H1 (cell line): ENCODE data around the gene FBXO21. TPM values are rescaled to one million over a fixed set of nuclear protein-coding genes. Genes with fewer than 3 reads are reported as not detected.

ENCODE experiments used
- CTCF ChIA-PET: fragments of 300-600 bp; sonication (Branson Sonifier 250); formaldehyde crosslinking; loops from one replicate; lab custom pipeline; 2021; ENCODE audit not compliant: partially characterized antibody; lab: Charles Lee
- POLR2A ChIA-PET: fragments of 300-600 bp; sonication (Branson Sonifier 250); formaldehyde crosslinking; loops from one replicate; lab custom pipeline; 2021; ENCODE audit warnings: inconsistent platforms; ENCODE audit not compliant: partially characterized antibody; lab: Charles Lee
- DNase-seq, 2 experiments: peaks; one replicate each; pipeline versions ENCODE4 v3.0.0 to v3.0.0-alpha.2; 2010 to 2022; ENCODE audit warnings: low spot score in 2 of 2, low read depth in 1 of 2, mixed read lengths in 1 of 2
- FAIRE-seq: peaks from 2 replicates; lab custom pipeline; 2011; peaks lifted over from hg19 to GRCh38; lab: Jason Lieb, UNC
- H2AFZ ChIP-seq: 2 replicates; pipeline ENCODE4 v1.8.1; 2012; ENCODE audit warnings: low read length, inconsistent platforms
- H2AK5ac ChIP-seq: 2 replicates; pipeline ENCODE4 v1.6.1; 2013; ENCODE audit warnings: low read depth, low read length
- H2BK120ac ChIP-seq: replicated peaks from 2 replicates; pipeline ENCODE3; 2013; ENCODE audit warnings: low read depth, low read length, inconsistent platforms
- H2BK12ac ChIP-seq: 2 replicates; pipeline ENCODE4 v1.6.1; 2013; ENCODE audit warnings: low read depth, low read length
- H2BK15ac ChIP-seq: 2 replicates; pipeline ENCODE4 v1.6.1; 2013; ENCODE audit warnings: low read length
- H2BK20ac ChIP-seq: 2 replicates; pipeline ENCODE4 v1.6.1; 2013; ENCODE audit warnings: low read length
- H2BK5ac ChIP-seq: 2 replicates; pipeline ENCODE4 v1.6.1; 2013; ENCODE audit warnings: low read depth, low read length
- H3K14ac ChIP-seq: 2 replicates; pipeline ENCODE4 v1.6.1; 2013; ENCODE audit warnings: inconsistent platforms; ENCODE audit not compliant: insufficient read length
- H3K18ac ChIP-seq: 2 replicates; pipeline ENCODE4 v1.6.1; 2013; ENCODE audit warnings: low read length; ENCODE audit errors: extremely low read depth
- H3K23ac ChIP-seq: 2 replicates; pipeline ENCODE4 v1.6.1; 2013; ENCODE audit warnings: inconsistent platforms; ENCODE audit not compliant: insufficient read length
- H3K23me2 ChIP-seq: 2 replicates; pipeline ENCODE4 v1.6.1; 2013; ENCODE audit warnings: low read depth, low read length
- H3K27ac ChIP-seq: 2 replicates; pipeline ENCODE4 v1.6.1; 2011; ENCODE audit warnings: low read depth, low read length, inconsistent platforms
- H3K27me3 ChIP-seq, 4 experiments: replicated peaks in 1 of 4; 1 replicate in 1 of 4; 2 replicates in 3 of 4; pipeline versions ENCODE4 v1.6.1 to v1.8.1; 2011 to 2013; ENCODE audit warnings: low read length in 3 of 4, mild to moderate bottlenecking in 3 of 4, inconsistent platforms in 2 of 4, mixed read lengths in 2 of 4, moderate library complexity in 1 of 4; ENCODE audit not compliant: control insufficient read depth in 3 of 4, insufficient read depth in 3 of 4; ENCODE audit errors: extremely low read depth in 1 of 4
- H3K36me3 ChIP-seq, 4 experiments: 2 replicates each; pipeline versions ENCODE4 v1.6.1 to v1.8.1; 2011 to 2013; ENCODE audit warnings: mild to moderate bottlenecking in 4 of 4, low read length in 3 of 4, moderate library complexity in 2 of 4, control low read depth in 1 of 4, inconsistent platforms in 1 of 4; ENCODE audit not compliant: insufficient read depth in 4 of 4, control insufficient read depth in 2 of 4
- H3K4ac ChIP-seq: replicated peaks from 2 replicates; pipeline ENCODE3; 2013; ENCODE audit warnings: low read length, low read depth, mixed read lengths, inconsistent platforms; ENCODE audit not compliant: insufficient read length
- H3K4me1 ChIP-seq, 4 experiments: replicated peaks in 1 of 4; 1 replicate in 1 of 4; 2 replicates in 3 of 4; pipeline versions ENCODE4 v1.6.1 to v1.8.1; 2011 to 2013; ENCODE audit warnings: low read length in 3 of 4, inconsistent platforms in 2 of 4, mixed read lengths in 1 of 4; ENCODE audit not compliant: insufficient read depth in 4 of 4, control insufficient read depth in 3 of 4
- H3K4me2 ChIP-seq, 2 experiments: 2 replicates each; pipeline versions ENCODE4 v1.6.1 to v1.8.1; 2011 to 2013; ENCODE audit warnings: low read depth in 2 of 2, low read length in 2 of 2, control low read depth in 1 of 2, inconsistent platforms in 1 of 2, mild to moderate bottlenecking in 1 of 2; ENCODE audit not compliant: insufficient read depth in 1 of 2
- H3K4me3 ChIP-seq, 4 experiments: fragments of 200-600, 300-600 bp in 1 of 4; sonication (generic), shearing (Covaris generic), sonication (Bioruptor Twin) in 1 of 4; 2 replicates each; pipeline versions ENCODE4 v1.5.1 to v1.8.1; 2011 to 2016; ENCODE audit warnings: low read length in 4 of 4, low read depth in 3 of 4, control low read depth in 2 of 4, inconsistent platforms in 2 of 4, mild to moderate bottlenecking in 2 of 4, mixed read lengths in 1 of 4, moderate library complexity in 1 of 4; ENCODE audit not compliant: insufficient read depth in 2 of 4; ENCODE audit errors: extremely low read depth in 1 of 4
- H3K56ac ChIP-seq: replicated peaks from 2 replicates; pipeline ENCODE3; 2013; ENCODE audit warnings: low read depth, mild to moderate bottlenecking, mixed read lengths, low read length, inconsistent platforms; ENCODE audit not compliant: insufficient read length
- H3K79me1 ChIP-seq: 2 replicates; pipeline ENCODE4 v1.6.1; 2013; ENCODE audit warnings: low read depth, low read length, control low read depth
- H3K79me2 ChIP-seq, 2 experiments: 2 replicates each; pipeline versions ENCODE4 v1.6.1 to v1.8.1; 2012 to 2013; ENCODE audit warnings: low read length in 2 of 2, mild to moderate bottlenecking in 2 of 2, inconsistent platforms in 1 of 2; ENCODE audit not compliant: insufficient read depth in 2 of 2, control insufficient read depth in 1 of 2
- H3K9ac ChIP-seq, 4 experiments: replicated peaks in 1 of 4; 1 replicate in 1 of 4; 2 replicates in 3 of 4; pipeline versions ENCODE4 v1.6.1 to v1.8.1; 2011 to 2013; ENCODE audit warnings: low read depth in 3 of 4, low read length in 3 of 4, control low read depth in 2 of 4, mild to moderate bottlenecking in 2 of 4, moderate library complexity in 2 of 4, inconsistent platforms in 1 of 4; ENCODE audit errors: extremely low read depth in 1 of 4
- H3K9me3 ChIP-seq, 2 experiments: 2 replicates each; pipeline versions ENCODE4 v1.6.1 to v1.8.1; 2012 to 2013; ENCODE audit warnings: mild to moderate bottlenecking in 2 of 2, moderate library complexity in 2 of 2, control low read depth in 1 of 2, inconsistent platforms in 1 of 2, low read depth in 1 of 2, low read length in 1 of 2, mixed read lengths in 1 of 2; ENCODE audit not compliant: insufficient read depth in 2 of 2
- H4K20me1 ChIP-seq, 2 experiments: replicated peaks in 1 of 2; 2 replicates each; pipeline versions ENCODE3 to v1.8.1; 2011 to 2013; ENCODE audit warnings: inconsistent platforms in 2 of 2, low read length in 2 of 2, mild to moderate bottlenecking in 1 of 2; ENCODE audit not compliant: insufficient read depth in 2 of 2, control insufficient read depth in 1 of 2
- H4K5ac ChIP-seq: 2 replicates; pipeline ENCODE4 v1.6.1; 2013; ENCODE audit warnings: low read length, low read depth, mixed read lengths, inconsistent platforms; ENCODE audit not compliant: insufficient read length
- H4K8ac ChIP-seq: 2 replicates; pipeline ENCODE4 v1.8.0; 2013; ENCODE audit warnings: mild to moderate bottlenecking, moderate library complexity, low read length, inconsistent platforms; ENCODE audit not compliant: insufficient read depth; ENCODE audit errors: extremely low read depth
- H4K91ac ChIP-seq: replicated peaks from 2 replicates; pipeline ENCODE3; 2013; ENCODE audit warnings: low read length, mixed read lengths, inconsistent platforms; ENCODE audit not compliant: insufficient read length
- ATF3 ChIP-seq: IDR thresholded peaks from 2 replicates; pipeline ENCODE4 v1.6.1; 2011; ENCODE audit warnings: low read depth, mild to moderate bottlenecking, low read length; ENCODE audit not compliant: insufficient read depth
- CBX5 ChIP-seq: fragments of 300-800, 300-1000 bp; sonication (generic); IDR thresholded peaks from 2 replicates; pipeline ENCODE4 v1.7.1; 2016; ENCODE audit warnings: antibody characterized with exemption, low read length, low read depth
- CHD2 ChIP-seq: IDR thresholded peaks from 2 replicates; pipeline ENCODE4 v1.6.1; 2012; ENCODE audit warnings: low read length, improper control_type of control experiment
- KDM1A ChIP-seq: fragments of 200-600, 300-600 bp; sonication (generic); IDR thresholded peaks from 2 replicates; pipeline ENCODE4 v1.7.1; 2016; ENCODE audit warnings: mild to moderate bottlenecking, low read length, borderline replicate concordance
- MAFK ChIP-seq: IDR thresholded peaks from 2 replicates; pipeline ENCODE4 v1.6.1; 2012; ENCODE audit warnings: low read depth, mild to moderate bottlenecking, improper control_type of control experiment, low read length
- MAX ChIP-seq: IDR thresholded peaks from 2 replicates; pipeline ENCODE4 v1.6.1; 2012; ENCODE audit warnings: inconsistent platforms
- SUZ12 ChIP-seq: fragments of 200-600 bp; sonication (generic); IDR thresholded peaks from 2 replicates; pipeline ENCODE4 v1.6.1; 2012; ENCODE audit warnings: mild to moderate bottlenecking, inconsistent platforms, low read length, moderate library complexity, mixed read lengths
- TAF7 ChIP-seq: optimal IDR thresholded peaks from 2 replicates; pipeline ENCODE3; 2011; ENCODE audit warnings: low read depth, mild to moderate bottlenecking, inconsistent platforms, low read length, moderate library complexity, borderline replicate concordance
- TEAD4 ChIP-seq: IDR thresholded peaks from 2 replicates; pipeline ENCODE4 v1.6.1; 2012; ENCODE audit warnings: low read depth, low read length, inconsistent platforms, mixed read lengths
- WGBS, 2 experiments: shearing (Covaris generic) in 1 of 2; methylation state at CpG; one replicate each; pipeline versions ENCODE4 v1.1.6 to v1.1.7; 2013 to 2015; ENCODE audit warnings: low lambda C conversion rate in 2 of 2, mixed read lengths in 2 of 2, inconsistent platforms in 1 of 2, low coverage in 1 of 2, missing lambda C conversion rate in 1 of 2; ENCODE audit not compliant: insufficient replicate concordance in 2 of 2, insufficient coverage in 1 of 2, insufficient read length in 1 of 2; ENCODE audit errors: extremely low coverage in 1 of 2, missing lambda C conversion rate in 1 of 2; 5-methylcytosine and 5-hydroxymethylcytosine counted together
- polyA plus RNA-seq, 7 experiments: library from polyadenylated mRNA; depleted of rRNA in 3 of 7; stranded (reverse) in 5 of 7; unstranded in 2 of 7; fragments of >200 nt in 5 of 7; fragments of 200-250 nt in 2 of 7; gene quantifications; 1 replicate in 5 of 7; 2 replicates in 1 of 7; 4 replicates in 1 of 7; pipeline versions ENCODE4 v1.2.1 to v1.2.3, GENCODE V29; 2011 to 2013; ENCODE audit warnings: missing spikeins in 2 of 7, mixed read lengths in 2 of 7
- total RNA-seq: library from RNA; stranded (reverse); fragmentation: NEBNext Ultra II Directional; extraction: Animal tissue kit (Norgen Biotek cat#: 25700); gene quantifications from 2 replicates; pipeline ENCODE4 v1.2.1, GENCODE V29; 2021

Gene FBXO21
- total and polyA plus RNA-seq, 2 of the 8 experiments (the other 6 are each of a cell fraction or from before 2014, with no cell fraction given) = 57.0 to 80.6 TPM

DNA sequence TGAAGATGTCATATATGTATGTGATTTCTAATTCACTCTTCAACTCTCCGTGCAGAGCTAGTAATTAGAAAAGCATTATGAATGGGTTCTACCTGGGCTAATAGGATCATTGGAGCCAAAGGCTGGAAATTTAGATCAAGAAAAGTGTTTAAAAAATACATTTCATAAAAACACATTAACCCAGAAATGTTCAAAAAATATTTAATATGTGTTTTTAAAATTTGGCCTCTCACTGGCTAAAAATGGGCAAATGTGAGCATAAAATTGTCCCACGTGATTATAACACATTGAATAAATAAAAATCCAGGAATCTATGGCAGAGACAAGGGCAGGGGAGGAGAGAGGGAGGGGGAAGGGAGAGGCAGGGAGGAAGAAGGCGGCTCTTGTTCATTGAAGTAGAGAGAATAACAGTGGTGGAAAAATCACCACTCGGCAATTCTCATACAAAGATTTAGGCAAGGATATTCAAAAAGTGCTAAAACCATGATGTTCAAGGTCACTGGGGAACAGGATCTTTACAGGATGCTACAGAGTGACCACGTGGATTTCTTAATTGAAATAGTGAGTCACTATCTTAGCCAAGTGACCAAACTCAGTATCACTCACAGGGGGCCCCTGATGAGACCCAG is 38.8 kb downstream of the FBXO21 start:
- no peak for DNase-seq
- no peak overlapping the region for H3K23ac ChIP-seq
- no peak overlapping the region for H4K91ac ChIP-seq
- no peaks in the 10 kb centered on the region for H3K27me3 ChIP-seq
- H3K18ac ChIP-seq = no peak overlapping the region
- CTCF ChIA-PET = interaction anchor here (0.7 to 3.1 kb wide), 14 partner anchors 9 to 495 kb away, joined by 3 to 28 read pairs (median 6); no protein-coding TSS in a partner anchor
- H2BK5ac ChIP-seq = no peak overlapping the region
- H3K79me1 ChIP-seq = no peaks in the 10 kb centered on the region; the same call in 1 of the 2 replicates
- no peak for TF ChIP-seq ATF3
- TF ChIP-seq TAF7 = no peak
- TF ChIP-seq SUZ12 = no peak
- TF ChIP-seq MAFK = no peak
- TF ChIP-seq CHD2 = no peak
- TF ChIP-seq MAX = no peak
- TF ChIP-seq KDM1A = no peak
- TF ChIP-seq CBX5 = no peak
- no peak for TF ChIP-seq TEAD4
- H2BK120ac ChIP-seq = no peak overlapping the region
- no peak overlapping the region for H4K8ac ChIP-seq
- H2BK20ac ChIP-seq = no peak overlapping the region
- 0 out of 4 replicates have a peak, but pooled peaks cover 0 to 2% of the 10 kb centered on the region in 2 experiments for H3K79me2 ChIP-seq
- WGBS, 2 experiments = 64% methylated on average over 5 of the region's 5 CpGs; no CpG with 5 or more reads in 1 of the 2 experiments
- no peak overlapping the region for H2AFZ ChIP-seq
- H3K56ac ChIP-seq = no peak overlapping the region
- H4K5ac ChIP-seq = no peak overlapping the region
- FAIRE-seq = no peak
- no peak overlapping the region for H3K4me2 ChIP-seq
- POLR2A ChIA-PET = interaction anchor here (0.7 to 1.4 kb wide), 6 partner anchors 10 to 301 kb away, joined by 3 to 6 read pairs (median 4); no protein-coding TSS in a partner anchor
- no peak overlapping the region for H3K4me3 ChIP-seq
- peaks cover 3 to 4% of the 10 kb centered on the region in 2 experiments for H4K20me1 ChIP-seq
- peaks cover 4% of the 10 kb centered on the region in 4 experiments; a peak in 6 of 7 replicates for H3K4me1 ChIP-seq
- H3K4ac ChIP-seq = no peak overlapping the region
- H3K9ac ChIP-seq = no peak overlapping the region
- no peak overlapping the region for H3K14ac ChIP-seq
- H3K9me3 ChIP-seq = no peaks in the 10 kb centered on the region
- no peak overlapping the region for H2BK15ac ChIP-seq
- H2AK5ac ChIP-seq = no peak overlapping the region
- H3K27ac ChIP-seq = no peak overlapping the region
- peaks cover 4% of the 10 kb centered on the region; the same call in 1 of the 2 replicates for H3K23me2 ChIP-seq
- peaks cover 16 to 39% (median 33%) of the 10 kb centered on the region in 4 experiments; a peak in 7 of 8 replicates for H3K36me3 ChIP-seq
- no peak overlapping the region for H2BK12ac ChIP-seq
